IgD-negative memory B cell (primary cell): ENCODE measurements around the gene MAP3K5. TPM values are rescaled to one million over a fixed set of nuclear protein-coding genes. Genes with fewer than 3 reads are reported as not detected.

Source experiments
- H3K27ac Mint-ChIP-seq, 3 donors: one replicate each; pipeline ENCODE4 v1.8.0; 2020 to 2022; ENCODE audit warnings: mild to moderate bottlenecking in 3 of 3, mixed read lengths in 3 of 3, moderate library complexity in 1 of 3
- H3K27me3 Mint-ChIP-seq: one replicate; pipeline ENCODE4 v1.8.0; 2021; ENCODE audit warnings: mixed read lengths
- H3K36me3 Mint-ChIP-seq: one replicate; pipeline ENCODE4 v1.8.0; 2020; ENCODE audit warnings: mild to moderate bottlenecking, mixed read lengths
- H3K4me1 Mint-ChIP-seq, 3 donors: one replicate each; pipeline ENCODE4 v1.8.0; 2020 to 2022; ENCODE audit warnings: mixed read lengths in 3 of 3, mild to moderate bottlenecking in 1 of 3
- H3K4me3 Mint-ChIP-seq, 4 donors: one replicate each; pipeline ENCODE4 v1.8.0; 2020 to 2022; ENCODE audit warnings: mild to moderate bottlenecking in 4 of 4, mixed read lengths in 4 of 4, moderate library complexity in 3 of 4
- H3K9me3 Mint-ChIP-seq, 3 donors: one replicate each; pipeline ENCODE4 v1.8.0; 2020 to 2021; ENCODE audit warnings: mixed read lengths in 3 of 3, mild to moderate bottlenecking in 1 of 3
- polyA plus RNA-seq: library from polyadenylated mRNA; unstranded; fragments of 300-500 nt; fragmentation: Illumina TruSeq; gene quantifications from one replicate; pipeline ENCODE4 v1.2.3, GENCODE V29; 2021

The MAP3K5 gene
- polyA plus RNA-seq, 1 donor from 2014 or later = 6.0 TPM

- H3K9me3 Mint-ChIP-seq = no peaks in the 10 kb centered on the region
- H3K4me1 Mint-ChIP-seq = peaks cover 2 to 5% (median 3%) of the 10 kb centered on the region in 3 donors
- H3K27me3 Mint-ChIP-seq = peaks cover 47% of the 10 kb centered on the region
- H3K27ac Mint-ChIP-seq = no peak overlapping the region
- H3K4me3 Mint-ChIP-seq = no peak overlapping the region
- H3K36me3 Mint-ChIP-seq = peaks cover 1% of the 10 kb centered on the region
Measured at GRCh38 chr6:136546331-136546730, 245.9 kb downstream of the MAP3K5 start.

- Mint-ChIP-seq H3K27ac (no peak overlapping the region), H3K36me3 (peaks cover 1% of the 10 kb centered on the region), H3K4me1 (peaks cover 0 to 4% (median 3%) of the 10 kb centered on the region in 3 donors), H3K9me3 (no peaks in the 10 kb centered on the region), H3K27me3 (peaks cover 50% of the 10 kb centered on the region), H3K4me3 (no peak overlapping the region)
Measured at GRCh38 chr6:136544326-136544725, 248.0 kb downstream of the MAP3K5 start.

GRCh38 chr6:136541395-136541794, 250.9 kb downstream of the MAP3K5 start:
- H3K4me1 Mint-ChIP-seq = no peaks in the 10 kb centered on the region
- no peaks in the 10 kb centered on the region for H3K9me3 Mint-ChIP-seq
- peaks cover 28% of the 10 kb centered on the region for H3K27me3 Mint-ChIP-seq
- H3K36me3 Mint-ChIP-seq = peaks cover 1% of the 10 kb centered on the region
- H3K27ac Mint-ChIP-seq = no peak overlapping the region
- H3K4me3 Mint-ChIP-seq = no peak overlapping the region

GRCh38 chr6:136539967-136540652, 252.2 kb downstream of the MAP3K5 start:
- peaks cover 22% of the 10 kb centered on the region for H3K27me3 Mint-ChIP-seq
- peaks cover 0 to 4% (median 0%) of the 10 kb centered on the region in 3 donors for H3K9me3 Mint-ChIP-seq
- no peak overlapping the region for H3K4me3 Mint-ChIP-seq
- H3K4me1 Mint-ChIP-seq = no peaks in the 10 kb centered on the region
- no peaks in the 10 kb centered on the region for H3K36me3 Mint-ChIP-seq
- H3K27ac Mint-ChIP-seq = no peak overlapping the region

GRCh38 chr6:136538836-136539235, 253.4 kb downstream of the MAP3K5 start:
- Mint-ChIP-seq H3K4me3 (no peak overlapping the region), H3K9me3 (peaks cover 0 to 4% (median 0%) of the 10 kb centered on the region in 3 donors), H3K27ac (no peak overlapping the region), H3K4me1 (no peaks in the 10 kb centered on the region), H3K36me3 (no peaks in the 10 kb centered on the region), H3K27me3 (peaks cover 15% of the 10 kb centered on the region)

GRCh38 chr6:136535880-136536650, 256.2 kb downstream of the MAP3K5 start:
- no peak overlapping the region for H3K27ac Mint-ChIP-seq

GRCh38 chr6:136535017-136535765, 257.1 kb downstream of the MAP3K5 start:
- Mint-ChIP-seq H3K36me3 (no peaks in the 10 kb centered on the region), H3K4me1 (no peaks in the 10 kb centered on the region), H3K4me3 (no peak overlapping the region), H3K27ac (no peak overlapping the region), H3K9me3 (peaks cover 0 to 4% (median 0%) of the 10 kb centered on the region in 3 donors), H3K27me3 (peaks cover 14% of the 10 kb centered on the region)

More at GRCh38 chr6:136535880-136536650, 256.2 kb downstream of the MAP3K5 start:
- Mint-ChIP-seq H3K9me3 (peaks cover 0 to 4% (median 0%) of the 10 kb centered on the region in 3 donors), H3K36me3 (no peaks in the 10 kb centered on the region), H3K4me1 (no peaks in the 10 kb centered on the region), H3K4me3 (no peak overlapping the region), H3K27me3 (peaks cover 10% of the 10 kb centered on the region)

- Mint-ChIP-seq H3K4me3 (no peak overlapping the region), H3K36me3 (peaks cover 2% of the 10 kb centered on the region), H3K27ac (no peak overlapping the region), H3K27me3 (peaks cover 9% of the 10 kb centered on the region), H3K4me1 (no peaks in the 10 kb centered on the region), H3K9me3 (peaks cover 0 to 4% (median 0%) of the 10 kb centered on the region in 3 donors)
Measured at GRCh38 chr6:136534268-136534667, 258.0 kb downstream of the MAP3K5 start.

GRCh38 chr6:136533487-136533886, 258.8 kb downstream of the MAP3K5 start:
- Mint-ChIP-seq H3K27me3 (peaks cover 7% of the 10 kb centered on the region), H3K27ac (no peak overlapping the region), H3K9me3 (peaks cover 0 to 4% (median 0%) of the 10 kb centered on the region in 3 donors), H3K36me3 (peaks cover 2% of the 10 kb centered on the region), H3K4me1 (no peaks in the 10 kb centered on the region), H3K4me3 (no peak overlapping the region)

GRCh38 chr6:136532030-136532429, 260.2 kb downstream of the MAP3K5 start:
- no peak overlapping the region for H3K4me3 Mint-ChIP-seq
- H3K9me3 Mint-ChIP-seq = peaks cover 0 to 4% (median 0%) of the 10 kb centered on the region in 3 donors
- peaks cover 2% of the 10 kb centered on the region for H3K36me3 Mint-ChIP-seq
- H3K4me1 Mint-ChIP-seq = no peaks in the 10 kb centered on the region
- no peak overlapping the region for H3K27ac Mint-ChIP-seq
- H3K27me3 Mint-ChIP-seq = peaks cover 9% of the 10 kb centered on the region

GRCh38 chr6:136529710-136530109, 262.6 kb downstream of the MAP3K5 start:
- peaks cover 21% of the 10 kb centered on the region for H3K27me3 Mint-ChIP-seq
- peaks cover 0 to 13% (median 0%) of the 10 kb centered on the region in 3 donors for H3K4me1 Mint-ChIP-seq
- H3K4me3 Mint-ChIP-seq = no peak overlapping the region
- peaks cover 2% of the 10 kb centered on the region for H3K36me3 Mint-ChIP-seq
- no peak overlapping the region for H3K27ac Mint-ChIP-seq
- H3K9me3 Mint-ChIP-seq = no peaks in the 10 kb centered on the region

GRCh38 chr6:136528477-136528876, 263.8 kb downstream of the MAP3K5 start:
- Mint-ChIP-seq H3K27ac (no peak overlapping the region), H3K9me3 (no peaks in the 10 kb centered on the region), H3K4me3 (no peak overlapping the region), H3K4me1 (peaks cover 0 to 15% (median 0%) of the 10 kb centered on the region in 3 donors), H3K27me3 (peaks cover 20% of the 10 kb centered on the region), H3K36me3 (peaks cover 2% of the 10 kb centered on the region)

GRCh38 chr6:136527831-136528230, 264.4 kb downstream of the MAP3K5 start:
- H3K36me3 Mint-ChIP-seq = peaks cover 2% of the 10 kb centered on the region
- peaks cover 0 to 15% (median 0%) of the 10 kb centered on the region in 3 donors for H3K4me1 Mint-ChIP-seq
- no peak overlapping the region for H3K27ac Mint-ChIP-seq
- peaks cover 19% of the 10 kb centered on the region for H3K27me3 Mint-ChIP-seq
- no peak overlapping the region for H3K4me3 Mint-ChIP-seq
- no peaks in the 10 kb centered on the region for H3K9me3 Mint-ChIP-seq

- Mint-ChIP-seq H3K27me3 (peaks cover 19% of the 10 kb centered on the region), H3K36me3 (peaks cover 2% of the 10 kb centered on the region), H3K4me3 (no peak overlapping the region), H3K4me1 (peaks cover 0 to 15% (median 0%) of the 10 kb centered on the region in 3 donors), H3K27ac (no peak overlapping the region), H3K9me3 (no peaks in the 10 kb centered on the region)
Measured at GRCh38 chr6:136526937-136527336, 265.3 kb downstream of the MAP3K5 start.
